Smooth muscle cell (in vitro differentiated cells): ENCODE data around the gene LONP2. TPM values are rescaled to one million over a fixed set of nuclear protein-coding genes. Genes with fewer than 3 reads are reported as not detected.
A peak's percentile ranks its signal among the peaks of the same experiment; 100 is the strongest.

Experiments used
- DNase-seq: peaks from one replicate; lab custom pipeline; 2025; ENCODE audit not compliant: unreplicated experiment; lab: John Stamatoyannopoulos, UW
- H2AFZ ChIP-seq: fragments of 200-600 bp; sonication (generic); 2 replicates; pipeline ENCODE4 v1.6.0; 2016; ENCODE audit warnings: antibody characterized with exemption, low read depth, mild to moderate bottlenecking
- H3F3A ChIP-seq: fragments of 200-600 bp; sonication (generic); 2 replicates; pipeline ENCODE4 v1.6.0; 2017; ENCODE audit warnings: antibody characterized with exemption, low read depth
- H3K27ac ChIP-seq: fragments of 200-600 bp; sonication (generic); 2 replicates; pipeline ENCODE4 v1.5.1; 2016; ENCODE audit warnings: low read depth, mild to moderate bottlenecking
- H3K27me3 ChIP-seq: fragments of 200-600 bp; sonication (generic); 2 replicates; pipeline ENCODE4 v1.6.1; 2016; ENCODE audit warnings: low read depth, mild to moderate bottlenecking
- H3K36me3 ChIP-seq: fragments of 200-600 bp; sonication (generic); 2 replicates; pipeline ENCODE4 v1.5.1; 2016; ENCODE audit warnings: low read depth
- H3K4me1 ChIP-seq: fragments of 200-600 bp; sonication (generic); 2 replicates; pipeline ENCODE4 v1.5.1; 2016; ENCODE audit warnings: low read depth
- H3K4me2 ChIP-seq: fragments of 200-600 bp; sonication (generic); 2 replicates; pipeline ENCODE4 v1.6.0; 2016; ENCODE audit warnings: mild to moderate bottlenecking
- H3K4me3 ChIP-seq: fragments of 200-600 bp; sonication (generic); 2 replicates; pipeline ENCODE4 v1.5.1; 2016; ENCODE audit warnings: mild to moderate bottlenecking
- H3K79me2 ChIP-seq: fragments of 200-600 bp; sonication (generic); 2 replicates; pipeline ENCODE4 v1.6.0; 2016; ENCODE audit warnings: low read depth, mild to moderate bottlenecking
- H3K9ac ChIP-seq: fragments of 200-600 bp; sonication (generic); 2 replicates; pipeline ENCODE4 v1.6.0; 2016; ENCODE audit warnings: low read depth
- H3K9me3 ChIP-seq: fragments of 200-600 bp; sonication (generic); replicated peaks from 2 replicates; pipeline ENCODE4 v1.5.1; 2016; ENCODE audit warnings: low read depth
- H4K20me1 ChIP-seq: fragments of 200-600 bp; sonication (generic); 2 replicates; pipeline ENCODE4 v1.6.0; 2016; ENCODE audit warnings: low read depth
- WGBS: methylation state at CpG from one replicate; pipeline ENCODE4 v1.1.7; 2016; ENCODE audit warnings: low lambda C conversion rate; 5-methylcytosine and 5-hydroxymethylcytosine counted together
- polyA plus RNA-seq: library from polyadenylated mRNA; unstranded; fragments of >200 nt; fragmentation: Nextera tagmentation; extraction: Ambion mirVana; gene quantifications from 2 replicates; pipeline ENCODE4 v1.2.1, GENCODE V29; 2016
- total RNA-seq: library from RNA; depleted of rRNA; stranded (reverse); fragments of >200 nt; gene quantifications from 2 replicates; pipeline ENCODE4 v1.2.3, GENCODE V29; 2014
- TF ChIP-seq, protein P1 (sequence below): fragments of 200-600 bp; sonication (generic); IDR thresholded peaks from 2 replicates; pipeline ENCODE4 v1.5.1; 2017; ENCODE audit warnings: borderline replicate concordance, mild to moderate bottlenecking, antibody characterized with exemption; ENCODE audit not compliant: insufficient read depth, poor library complexity, severe bottlenecking

The LONP2 gene, protein sequence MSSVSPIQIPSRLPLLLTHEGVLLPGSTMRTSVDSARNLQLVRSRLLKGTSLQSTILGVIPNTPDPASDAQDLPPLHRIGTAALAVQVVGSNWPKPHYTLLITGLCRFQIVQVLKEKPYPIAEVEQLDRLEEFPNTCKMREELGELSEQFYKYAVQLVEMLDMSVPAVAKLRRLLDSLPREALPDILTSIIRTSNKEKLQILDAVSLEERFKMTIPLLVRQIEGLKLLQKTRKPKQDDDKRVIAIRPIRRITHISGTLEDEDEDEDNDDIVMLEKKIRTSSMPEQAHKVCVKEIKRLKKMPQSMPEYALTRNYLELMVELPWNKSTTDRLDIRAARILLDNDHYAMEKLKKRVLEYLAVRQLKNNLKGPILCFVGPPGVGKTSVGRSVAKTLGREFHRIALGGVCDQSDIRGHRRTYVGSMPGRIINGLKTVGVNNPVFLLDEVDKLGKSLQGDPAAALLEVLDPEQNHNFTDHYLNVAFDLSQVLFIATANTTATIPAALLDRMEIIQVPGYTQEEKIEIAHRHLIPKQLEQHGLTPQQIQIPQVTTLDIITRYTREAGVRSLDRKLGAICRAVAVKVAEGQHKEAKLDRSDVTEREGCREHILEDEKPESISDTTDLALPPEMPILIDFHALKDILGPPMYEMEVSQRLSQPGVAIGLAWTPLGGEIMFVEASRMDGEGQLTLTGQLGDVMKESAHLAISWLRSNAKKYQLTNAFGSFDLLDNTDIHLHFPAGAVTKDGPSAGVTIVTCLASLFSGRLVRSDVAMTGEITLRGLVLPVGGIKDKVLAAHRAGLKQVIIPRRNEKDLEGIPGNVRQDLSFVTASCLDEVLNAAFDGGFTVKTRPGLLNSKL
- total RNA-seq (37.4 and 47.4 TPM in 2 replicates), polyA plus RNA-seq (26.0 and 30.4 TPM in 2 replicates)

DNA sequence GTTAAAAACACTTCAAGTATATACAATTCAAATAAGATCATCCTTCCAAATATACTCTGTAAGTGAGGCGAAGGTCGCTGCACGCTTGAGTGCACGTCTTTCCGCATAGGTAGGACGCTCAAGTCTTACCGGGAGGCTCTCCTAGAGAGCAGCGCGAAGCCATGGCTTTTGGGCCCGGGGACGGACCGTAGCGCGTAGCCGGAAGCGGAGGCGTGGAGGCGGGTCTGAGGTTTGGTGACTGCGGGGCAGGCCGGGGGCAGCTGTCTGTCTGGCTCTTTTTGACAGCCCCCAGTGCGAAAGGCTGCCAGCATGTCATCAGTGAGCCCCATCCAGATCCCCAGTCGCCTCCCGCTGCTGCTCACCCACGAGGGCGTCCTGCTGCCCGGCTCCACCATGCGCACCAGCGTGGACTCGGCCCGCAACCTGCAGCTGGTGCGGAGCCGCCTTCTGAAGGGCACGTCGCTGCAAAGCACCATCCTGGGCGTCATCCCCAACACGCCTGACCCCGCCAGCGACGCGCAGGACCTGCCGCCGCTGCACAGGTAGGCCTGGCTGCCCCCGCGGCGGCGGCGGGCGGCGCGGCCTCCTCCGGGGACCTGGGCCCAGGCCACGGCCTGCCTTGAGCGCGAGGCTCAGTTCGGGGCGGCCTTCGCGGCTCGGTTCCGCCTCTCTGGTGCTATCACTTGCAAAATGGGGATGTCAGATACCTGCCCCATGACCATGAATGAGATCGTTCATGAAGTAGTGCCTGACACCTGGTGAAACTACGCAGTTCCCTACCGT is at the start of gene LONP2:
Gene LONP2 (plus strand): TSS at position 221 of the 783 bp plus-strand sequence. CDS start 89 bp downstream, at position 310.
- peak within 1 kb of the TSS; percentile 69 for H2AFZ ChIP-seq
- H3K4me3 ChIP-seq: peak within 1 kb of the TSS; percentile 78
- H3F3A ChIP-seq: no peaks in the 10 kb centered on the region
- H3K4me2 ChIP-seq: peak within 1 kb of the TSS; percentile 95
- H3K27ac ChIP-seq: peak within 1 kb of the TSS; percentile 43
- H3K27me3 ChIP-seq: no peaks in the 10 kb centered on the region
- peaks cover 46% of the 10 kb centered on the region for H4K20me1 ChIP-seq
- H3K36me3 ChIP-seq: no peaks in the 10 kb centered on the region
- H3K9me3 ChIP-seq: no peaks in the 10 kb centered on the region
- H3K4me1 ChIP-seq: peaks cover 13% of the 10 kb centered on the region
- peak within 1 kb of the TSS; percentile 86 for H3K9ac ChIP-seq
- WGBS: under 1% methylated on average over 59 of the region's 63 CpGs
- peak; percentile 40 for DNase-seq
- TF ChIP-seq, protein P1, sequence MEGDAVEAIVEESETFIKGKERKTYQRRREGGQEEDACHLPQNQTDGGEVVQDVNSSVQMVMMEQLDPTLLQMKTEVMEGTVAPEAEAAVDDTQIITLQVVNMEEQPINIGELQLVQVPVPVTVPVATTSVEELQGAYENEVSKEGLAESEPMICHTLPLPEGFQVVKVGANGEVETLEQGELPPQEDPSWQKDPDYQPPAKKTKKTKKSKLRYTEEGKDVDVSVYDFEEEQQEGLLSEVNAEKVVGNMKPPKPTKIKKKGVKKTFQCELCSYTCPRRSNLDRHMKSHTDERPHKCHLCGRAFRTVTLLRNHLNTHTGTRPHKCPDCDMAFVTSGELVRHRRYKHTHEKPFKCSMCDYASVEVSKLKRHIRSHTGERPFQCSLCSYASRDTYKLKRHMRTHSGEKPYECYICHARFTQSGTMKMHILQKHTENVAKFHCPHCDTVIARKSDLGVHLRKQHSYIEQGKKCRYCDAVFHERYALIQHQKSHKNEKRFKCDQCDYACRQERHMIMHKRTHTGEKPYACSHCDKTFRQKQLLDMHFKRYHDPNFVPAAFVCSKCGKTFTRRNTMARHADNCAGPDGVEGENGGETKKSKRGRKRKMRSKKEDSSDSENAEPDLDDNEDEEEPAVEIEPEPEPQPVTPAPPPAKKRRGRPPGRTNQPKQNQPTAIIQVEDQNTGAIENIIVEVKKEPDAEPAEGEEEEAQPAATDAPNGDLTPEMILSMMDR: no peak
- H3K79me2 ChIP-seq: peaks cover 50% of the 10 kb centered on the region

- TF ChIP-seq, protein P1: no peak
- H3K36me3 ChIP-seq: no peaks in the 10 kb centered on the region
- no peaks in the 10 kb centered on the region for H3K79me2 ChIP-seq
- H3F3A ChIP-seq: no peaks in the 10 kb centered on the region
- no peak overlapping the region for H3K4me2 ChIP-seq
- no peaks in the 10 kb centered on the region for H4K20me1 ChIP-seq
- 69% methylated on average over 5 of the region's 5 CpGs for WGBS
- H3K9me3 ChIP-seq: no peaks in the 10 kb centered on the region
- no peak overlapping the region for H3K9ac ChIP-seq
- no peak overlapping the region for H3K27ac ChIP-seq
- no peaks in the 10 kb centered on the region for H3K27me3 ChIP-seq
- H2AFZ ChIP-seq: no peak overlapping the region
- no peaks in the 10 kb centered on the region for H3K4me1 ChIP-seq
- H3K4me3 ChIP-seq: no peak overlapping the region
- DNase-seq: no peak
These were observed 49.1 kb upstream of the LONP2 start for GRCh38 chr16:48194828-48195556.

GRCh38 chr16:48197294-48197693 is 46.8 kb upstream of the LONP2 start:
- no peak overlapping the region for H3K4me2 ChIP-seq
- H3K9me3 ChIP-seq: no peaks in the 10 kb centered on the region
- H3K36me3 ChIP-seq: no peaks in the 10 kb centered on the region
- no peak overlapping the region for H3K27ac ChIP-seq
- no peak for DNase-seq
- no peaks in the 10 kb centered on the region for H3K27me3 ChIP-seq
- H3K4me1 ChIP-seq: no peaks in the 10 kb centered on the region
- 81% methylated on average over 3 of the region's 3 CpGs for WGBS
- H3K4me3 ChIP-seq: no peak overlapping the region
- no peaks in the 10 kb centered on the region for H3F3A ChIP-seq
- H4K20me1 ChIP-seq: no peaks in the 10 kb centered on the region
- no peak overlapping the region for H3K9ac ChIP-seq
- no peaks in the 10 kb centered on the region for H3K79me2 ChIP-seq
- TF ChIP-seq, protein P1: no peak
- H2AFZ ChIP-seq: no peak overlapping the region
